Measurements from ENCODE around the gene MRPS16.
A peak's percentile ranks its signal among the peaks of the same experiment; 100 is the strongest.
"Not testable (repeated sequence)": the region's sequence is repeated elsewhere in the genome, so short reads cannot be mapped to it uniquely, and the experiment has no call there.

Gene MRPS16

GRCh38 chr10:73252445-73253224 is at the start of gene MRPS16:
Gene MRPS16, minus strand, starts transcription at chr10:73252644. Its CDS starts 162 bp downstream, at chr10:73252482.
- FAIRE-seq = peak; percentile 68

- FAIRE-seq = no peak
Observed at GRCh38 chr10:73296946-73297345, 44.5 kb upstream of the MRPS16 start.

- FAIRE-seq = no peak
Observed at GRCh38 chr10:73293461-73293860, 41.0 kb upstream of the MRPS16 start.

DNA sequence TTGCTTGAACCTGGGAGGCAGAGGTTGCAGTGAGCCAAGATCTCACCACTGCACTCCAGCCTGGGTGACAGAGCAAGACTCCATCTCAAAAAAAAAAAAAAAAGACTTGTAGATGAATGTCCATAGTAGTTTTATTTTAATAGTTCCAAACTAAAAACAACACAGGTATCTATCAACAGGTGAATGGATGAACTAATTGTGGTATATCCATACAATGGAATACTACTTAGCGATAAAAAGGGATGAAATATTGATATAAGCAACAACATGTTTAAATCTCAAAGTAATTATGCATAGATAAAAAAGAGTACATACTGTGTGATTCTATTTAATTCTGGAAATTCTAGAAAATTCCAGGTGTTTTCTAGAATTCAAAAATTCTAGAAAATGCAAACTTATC is 37.5 kb upstream of the MRPS16 start:
- no peak for FAIRE-seq

DNA sequence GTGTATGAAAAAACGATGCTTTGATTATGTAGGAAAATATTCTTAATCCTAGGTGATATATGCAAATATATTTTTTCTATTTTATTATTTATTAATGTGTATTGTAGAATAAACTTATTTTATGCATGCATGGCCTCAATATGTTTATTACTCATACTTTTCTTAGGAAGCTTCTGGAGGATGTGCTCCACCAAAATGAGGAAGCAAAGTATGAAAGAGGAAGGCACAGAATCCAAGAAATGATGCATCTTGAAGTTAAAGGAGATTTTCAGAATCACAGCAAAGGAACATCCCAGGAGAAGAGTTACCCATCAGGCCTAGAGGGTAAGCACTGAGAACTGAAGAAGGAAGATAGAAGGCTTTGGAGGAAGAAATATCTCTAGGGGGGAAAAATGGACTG is 35.0 kb upstream of the MRPS16 start:
- no peak for FAIRE-seq

DNA sequence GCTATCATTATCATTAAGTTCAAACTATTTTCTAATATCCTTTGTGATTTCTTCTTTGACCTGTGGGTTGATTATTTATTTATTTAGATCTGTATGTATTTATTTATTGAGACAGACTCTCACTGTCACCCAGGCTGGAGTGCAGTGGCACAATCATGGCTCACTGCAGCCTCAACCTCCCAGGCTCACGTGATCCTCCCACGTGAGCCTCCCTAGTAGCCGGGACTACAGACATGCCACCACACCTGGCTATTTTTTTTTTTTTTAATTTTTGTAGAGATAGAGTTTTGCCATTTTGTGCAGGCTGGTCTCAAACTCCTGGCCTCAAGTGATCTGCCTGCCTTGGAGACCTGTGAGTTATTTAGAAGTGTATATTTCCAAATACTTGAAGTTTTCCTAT is 28.7 kb upstream of the MRPS16 start:
- FAIRE-seq = no peak

DNA sequence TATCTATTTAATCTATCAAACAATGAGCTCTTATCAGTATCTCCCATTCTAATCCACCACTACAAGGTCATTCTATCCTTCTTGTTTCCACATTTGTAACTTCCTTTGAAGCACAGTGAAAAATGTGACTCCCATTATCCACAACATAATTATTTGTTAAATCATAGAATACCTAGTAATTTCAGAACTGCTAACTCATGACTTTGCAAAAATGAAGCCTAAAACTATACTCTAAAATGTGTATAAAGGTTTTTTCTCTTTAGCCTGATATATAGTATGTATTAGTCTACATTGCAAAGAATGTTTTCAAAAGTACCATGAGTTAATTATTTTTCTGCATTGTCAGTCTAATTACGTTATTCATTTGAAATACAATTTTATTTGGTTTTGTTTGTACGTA is 12.0 kb upstream of the MRPS16 start:
- no peak for FAIRE-seq

GRCh38 chr10:73263693-73264347 is 11.4 kb upstream of the MRPS16 start:
- FAIRE-seq = peak; percentile 45

DNA sequence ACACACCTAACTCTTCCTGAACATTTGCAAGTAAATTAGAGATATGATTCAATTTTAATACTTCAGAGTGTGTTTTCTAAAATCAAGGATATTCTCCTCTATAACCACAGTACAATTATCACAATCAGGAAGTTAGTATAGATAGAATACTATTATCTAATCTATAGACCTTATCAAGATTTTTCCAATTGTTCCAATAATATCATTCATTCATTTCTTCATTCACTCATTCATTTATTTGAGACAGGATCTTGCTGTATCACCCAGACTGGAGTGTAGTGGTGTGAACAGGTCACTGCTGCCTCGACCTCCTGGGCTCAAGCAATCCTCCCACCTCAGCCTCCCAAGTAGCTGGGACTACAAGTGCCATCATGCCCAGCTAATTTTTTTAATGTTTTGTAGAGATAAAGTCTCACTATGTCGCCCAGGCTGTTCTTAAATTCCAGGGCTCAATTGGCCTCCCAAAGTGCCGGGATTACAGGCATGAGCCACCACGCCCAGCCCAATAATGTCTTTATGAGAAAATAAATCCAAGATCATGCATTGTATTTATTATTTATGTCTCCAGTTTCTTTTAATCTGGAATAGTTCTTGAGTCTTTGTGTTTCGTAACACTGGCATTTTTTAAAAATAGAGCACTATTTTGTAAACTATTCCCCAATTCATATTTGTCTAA is 10.6 kb upstream of the MRPS16 start:
- FAIRE-seq = peak; percentile 17

GRCh38 chr10:73262105-73262730 is 9.8 kb upstream of the MRPS16 start:
- FAIRE-seq = peak; percentile 45

DNA sequence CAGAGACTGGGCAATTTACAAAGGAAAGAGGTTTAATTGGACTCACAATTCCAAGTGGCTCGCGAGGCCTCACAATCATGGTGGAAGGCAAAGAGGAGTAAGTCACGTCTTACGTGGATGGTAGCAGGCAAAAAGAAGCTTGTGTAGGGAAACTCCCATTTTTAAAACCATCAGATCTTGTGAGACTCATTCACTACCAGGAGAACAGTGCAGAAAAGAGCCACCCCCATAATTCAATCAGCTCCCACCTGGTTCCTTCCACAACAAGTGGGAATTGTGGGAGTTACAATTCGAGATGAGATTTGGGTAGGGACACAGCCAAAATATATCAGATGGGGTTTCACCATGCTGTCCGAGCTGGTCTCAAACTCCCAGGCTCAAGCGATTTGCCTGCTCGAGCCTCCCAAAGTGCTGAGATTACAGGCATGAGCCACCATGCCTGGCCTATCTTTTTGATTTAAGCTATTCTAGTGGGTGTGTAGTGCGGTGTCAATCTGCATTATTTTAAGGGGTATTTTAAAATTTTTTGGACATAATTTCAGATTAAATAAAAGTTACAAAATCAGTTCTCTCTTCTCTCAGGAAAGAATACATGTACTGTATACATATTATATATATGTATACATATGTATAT is 9.0 kb upstream of the MRPS16 start:
- FAIRE-seq = no peak

DNA sequence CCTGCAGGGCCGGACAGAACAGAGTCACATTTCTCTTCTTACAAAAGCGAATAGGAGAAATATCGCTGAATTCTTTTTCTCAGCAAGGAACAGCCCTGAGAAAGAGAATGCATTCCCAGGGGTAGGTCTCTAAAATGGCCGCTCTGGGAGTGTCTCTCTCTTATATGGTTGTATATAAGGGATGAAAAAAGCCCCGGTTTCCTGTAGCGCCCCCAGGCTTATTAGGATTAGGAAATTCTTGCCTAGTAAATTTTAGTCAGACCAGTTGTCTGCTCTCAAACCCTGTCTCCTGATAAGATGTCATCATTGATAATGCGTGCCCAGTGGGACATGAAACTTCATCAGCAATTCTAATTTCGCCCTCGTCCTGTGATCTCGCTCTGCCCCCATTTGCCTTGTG is 6.2 kb upstream of the MRPS16 start:
- FAIRE-seq = not testable (repeated sequence)

GRCh38 chr10:73253225-73253555 is 746 bp upstream of the MRPS16 start:
- FAIRE-seq = no peak

DNA sequence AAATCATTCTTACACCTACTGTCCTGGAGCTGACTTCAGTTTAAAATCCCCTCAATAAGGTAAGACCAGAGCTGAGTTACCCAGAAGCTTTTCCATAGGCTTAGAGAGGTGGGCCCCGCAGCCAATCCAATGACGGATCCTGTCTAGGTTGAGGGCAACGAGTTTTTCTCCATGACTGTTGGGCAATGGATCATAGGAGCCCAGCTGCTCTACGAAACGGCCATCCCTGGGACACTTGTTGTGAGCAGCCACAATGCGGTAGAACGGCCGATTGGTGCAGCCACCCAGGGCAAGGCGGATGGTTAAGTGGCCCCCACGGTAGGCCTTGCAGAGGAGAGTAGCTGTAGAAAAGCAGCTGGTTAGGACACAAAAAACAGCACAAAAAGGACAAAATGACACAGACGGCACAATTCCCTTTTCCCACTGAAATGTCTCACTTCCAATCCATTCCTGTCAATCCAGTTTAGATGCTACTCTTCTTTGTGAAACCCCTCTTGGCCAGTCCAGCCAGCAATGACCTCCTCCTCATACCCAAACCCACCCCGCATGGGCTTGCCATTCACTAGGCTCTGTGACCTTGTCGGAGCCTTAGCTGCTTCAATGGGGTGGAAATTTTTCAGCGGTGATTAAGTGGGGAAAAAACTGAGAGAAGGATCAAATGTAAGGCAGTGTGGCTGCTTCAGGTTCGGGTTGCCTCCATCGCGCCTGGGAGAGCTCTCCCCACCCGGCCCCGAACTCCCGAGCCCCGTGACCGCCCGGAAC is 580 bp downstream of the MRPS16 start:
- FAIRE-seq = no peak

DNA sequence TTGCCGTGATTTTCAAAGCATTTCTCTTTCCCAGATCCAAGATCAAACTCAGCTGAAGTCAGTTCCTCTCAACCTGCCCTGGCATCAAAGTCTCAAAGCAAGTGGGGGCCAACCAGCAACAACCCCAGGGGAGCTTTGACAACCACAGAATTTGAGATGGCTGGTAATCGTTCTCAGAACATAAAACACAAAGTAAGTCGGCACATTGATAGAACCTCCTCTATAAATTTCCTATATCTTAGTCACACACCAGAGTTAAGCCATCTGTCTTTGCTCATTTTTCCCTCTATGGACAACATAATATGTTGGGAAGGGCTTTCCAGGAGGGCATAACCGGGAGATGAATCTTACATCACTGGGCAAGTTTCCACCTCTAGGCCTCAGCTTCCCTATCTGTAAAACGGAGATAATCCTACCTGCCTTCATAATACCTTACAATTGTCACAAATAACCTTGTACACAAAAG is 4.2 kb downstream of the MRPS16 start:
- no peak for FAIRE-seq

GRCh38 chr10:73247509-73248258 is 4.8 kb downstream of the MRPS16 start:
- no peak for FAIRE-seq

DNA sequence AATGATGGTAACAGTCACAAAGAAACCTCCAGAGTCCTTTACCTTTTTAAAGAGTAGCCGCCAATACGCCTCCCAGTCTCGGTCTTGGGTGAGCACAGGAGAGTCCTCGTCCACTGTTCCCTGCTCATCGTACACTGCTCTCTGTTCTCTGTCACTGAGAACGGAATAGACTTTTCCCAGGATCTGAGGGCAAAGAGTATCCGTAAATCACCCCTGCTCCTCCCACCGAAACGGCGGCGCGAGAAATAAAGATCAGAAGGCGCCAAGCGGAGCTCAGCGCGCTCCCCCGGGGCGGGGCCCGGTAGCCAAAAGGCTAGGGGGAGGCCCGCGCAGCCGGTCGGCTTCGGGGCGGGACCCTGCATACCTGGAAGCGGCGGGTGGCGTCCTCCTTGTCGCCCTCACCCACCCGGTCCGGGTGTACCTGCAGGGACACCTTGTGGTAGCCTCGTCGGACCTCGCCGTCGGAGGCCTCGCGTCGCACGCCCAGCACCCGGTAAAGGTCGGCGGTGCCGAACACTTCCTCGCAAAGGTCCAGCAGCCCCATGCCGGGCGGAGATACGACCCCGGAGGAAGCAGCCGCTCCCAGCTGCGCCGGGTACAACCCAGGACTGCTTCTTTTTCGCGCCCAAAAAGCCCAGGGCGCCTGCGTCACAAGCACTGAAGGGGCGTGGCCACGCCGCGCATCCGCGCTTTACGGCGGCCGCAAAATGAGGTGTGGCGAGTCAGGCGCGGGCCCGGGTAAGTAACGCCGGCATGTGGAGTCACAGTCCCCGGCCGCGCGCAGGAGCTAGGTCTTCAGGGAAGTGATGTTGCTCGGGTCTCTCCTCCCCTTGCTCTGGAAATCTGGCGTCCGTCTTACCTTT is 5.6 kb downstream of the MRPS16 start, which contains the start of gene DNAJC9:
Gene DNAJC9 (minus strand): TSS at position 610 of the 863 bp plus-strand sequence. CDS start 66 bp downstream, at position 544.
- FAIRE-seq = no peak

GRCh38 chr10:73246322-73246645 is 6.2 kb downstream of the MRPS16 start:
- FAIRE-seq = no peak

GRCh38 chr10:73244866-73245477 is 7.5 kb downstream of the MRPS16 start:
- FAIRE-seq = no peak

DNA sequence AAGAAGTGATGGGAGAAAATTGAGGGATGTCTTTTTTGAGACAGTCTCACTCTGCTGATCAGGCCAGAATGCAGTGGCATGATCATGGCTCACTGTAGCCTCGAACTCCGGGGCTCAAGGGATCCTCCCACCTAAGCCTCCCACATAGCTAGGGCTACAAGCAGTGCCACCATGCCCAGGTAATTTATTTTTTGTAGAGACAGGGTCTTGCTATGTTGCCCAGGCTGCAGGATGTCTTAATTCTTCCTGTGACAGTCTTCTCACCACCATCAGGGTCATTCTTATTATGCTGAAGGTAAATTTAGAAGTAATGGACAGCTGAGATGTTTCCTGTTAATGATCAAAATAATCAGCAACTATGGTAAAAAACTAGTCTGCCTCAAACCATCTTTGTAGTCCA is 12.5 kb downstream of the MRPS16 start:
- FAIRE-seq = no peak
